Astrocyte of the cerebellum (primary cell): Measurements from ENCODE around the gene SLIT3.

ENCODE experiments used
- DNase-seq: peaks from one replicate; pipeline ENCODE4 v3.0.0-alpha.2; 2011; ENCODE audit warnings: low read depth
- H3K4me3 ChIP-seq: 2 replicates; pipeline ENCODE4 v1.5.1; 2011; ENCODE audit warnings: mild to moderate bottlenecking, low read depth, low read length, moderate library complexity
- CTCF ChIP-seq: IDR thresholded peaks from 2 replicates; pipeline ENCODE4 v1.5.1; 2012; ENCODE audit warnings: low read length, low read depth, moderate library complexity, mild to moderate bottlenecking; ENCODE audit errors: missing control alignments
- in situ Hi-C: cut with HindIII; loops from 2 replicates; pipeline ENCODE4 v1.10.0; 2017; ENCODE audit warnings: low sequenced_read_pairs

SLIT3 gene

GRCh38 chr5:168921147-168921866 is 379.6 kb downstream of the SLIT3 start:
- H3K4me3 ChIP-seq: no peak overlapping the region
- DNase-seq: no peak
- no peak for TF ChIP-seq CTCF
- in situ Hi-C loops: no loop called here

GRCh38 chr5:168920019-168920810 is 380.7 kb downstream of the SLIT3 start:
- H3K4me3 ChIP-seq: no peak overlapping the region
- in situ Hi-C loops: no loop called here
- DNase-seq: no peak
- TF ChIP-seq CTCF: no peak

- no peak for TF ChIP-seq CTCF
- in situ Hi-C loops: loop anchor here (10.0 kb wide), 1 partner anchor 407 kb away; no protein-coding TSS in a partner anchor
- no peak overlapping the region for H3K4me3 ChIP-seq
- DNase-seq: no peak
Observed at GRCh38 chr5:168917947-168918600, 382.9 kb downstream of the SLIT3 start.

GRCh38 chr5:168916852-168917251 is 384.1 kb downstream of the SLIT3 start:
- in situ Hi-C loops: loop anchor here (10.0 kb wide), 1 partner anchor 408 kb away; no protein-coding TSS in a partner anchor
- no peak for TF ChIP-seq CTCF
- no peak for DNase-seq

GRCh38 chr5:168916266-168916665 is 384.7 kb downstream of the SLIT3 start:
- no peak for DNase-seq
- H3K4me3 ChIP-seq: no peak overlapping the region
- in situ Hi-C loops: loop anchor here (10.0 kb wide), 1 partner anchor 409 kb away; no protein-coding TSS in a partner anchor
- no peak for TF ChIP-seq CTCF

More at GRCh38 chr5:168916852-168917251, 384.1 kb downstream of the SLIT3 start:
- no peak overlapping the region for H3K4me3 ChIP-seq

- no peak for DNase-seq
- no peak overlapping the region for H3K4me3 ChIP-seq
- in situ Hi-C loops: loop anchor here (10.0 kb wide), 1 partner anchor 410 kb away; no protein-coding TSS in a partner anchor
- TF ChIP-seq CTCF: no peak
Observed at GRCh38 chr5:168914491-168914890, 386.4 kb downstream of the SLIT3 start.
